COR-L47 (cell line): ENCODE measurements around the gene RHD.
A peak's percentile ranks its signal among the peaks of the same experiment; 100 is the strongest.
"Not testable (repeated sequence)": the region's sequence is repeated elsewhere in the genome, so short reads cannot be mapped to it uniquely, and the experiment has no call there.

Source experiments
- DNase-seq: peaks from one replicate; lab custom pipeline; 2025; lab: John Stamatoyannopoulos, UW

The RHD gene

DNA sequence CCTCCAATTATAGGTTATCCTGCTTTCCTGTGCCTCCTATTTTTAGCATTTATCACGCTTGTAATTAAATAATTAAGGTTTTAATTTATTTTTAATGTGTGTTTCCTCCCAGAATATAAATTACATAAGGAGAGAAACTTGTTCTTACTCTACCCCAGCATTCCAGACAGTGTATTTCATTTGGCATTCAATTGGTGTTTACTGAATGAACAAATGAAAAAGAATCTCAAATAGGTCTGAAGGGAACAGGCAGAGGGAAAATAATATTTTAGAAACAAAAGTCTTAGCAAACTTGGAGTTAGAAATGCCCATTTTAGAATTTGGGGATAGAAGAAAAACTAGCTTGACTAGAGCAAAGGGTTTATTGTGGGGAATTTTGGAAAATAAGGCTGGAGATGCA is 15.1 kb upstream of the RHD start:
- DNase-seq: no peak

DNA sequence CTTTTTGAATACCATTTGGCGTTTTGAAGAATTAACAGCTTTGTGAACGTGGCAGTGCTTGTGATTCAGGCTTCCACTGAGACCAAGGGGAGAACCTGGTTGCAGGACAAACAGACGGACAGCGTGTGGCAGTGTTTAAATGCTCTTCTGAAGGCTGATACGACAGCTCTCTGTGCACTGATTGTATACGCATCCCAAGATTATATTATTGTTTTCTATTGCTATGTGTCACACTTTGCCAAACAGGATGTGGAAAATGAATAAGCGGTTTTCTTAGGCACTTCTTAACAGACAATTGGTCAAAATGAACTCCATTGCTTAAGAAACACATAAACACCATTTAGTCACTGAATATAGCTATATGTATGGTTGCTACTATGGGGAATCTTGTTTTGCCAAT is 12.5 kb upstream of the RHD start:
- DNase-seq: not testable (repeated sequence)

DNA sequence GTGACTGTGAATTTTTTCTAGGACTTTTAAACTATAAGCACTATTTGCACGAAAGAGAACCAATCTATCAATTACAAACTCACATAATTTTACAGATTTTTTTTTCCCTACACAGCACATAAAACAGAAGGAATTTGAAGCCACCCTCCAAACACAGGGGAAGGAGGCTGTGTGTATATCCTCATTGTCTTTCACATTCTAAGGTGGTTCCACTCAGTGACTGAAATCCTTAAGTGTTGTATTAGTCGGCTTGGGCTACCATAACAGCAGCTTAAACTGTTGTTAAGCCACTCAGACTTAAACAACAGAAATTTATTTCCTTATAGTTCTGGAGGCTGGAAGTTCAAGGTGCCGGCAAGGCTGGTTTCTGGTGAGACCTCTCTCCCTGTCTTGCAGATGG is 12.0 kb upstream of the RHD start:
- not testable (repeated sequence) for DNase-seq

DNA sequence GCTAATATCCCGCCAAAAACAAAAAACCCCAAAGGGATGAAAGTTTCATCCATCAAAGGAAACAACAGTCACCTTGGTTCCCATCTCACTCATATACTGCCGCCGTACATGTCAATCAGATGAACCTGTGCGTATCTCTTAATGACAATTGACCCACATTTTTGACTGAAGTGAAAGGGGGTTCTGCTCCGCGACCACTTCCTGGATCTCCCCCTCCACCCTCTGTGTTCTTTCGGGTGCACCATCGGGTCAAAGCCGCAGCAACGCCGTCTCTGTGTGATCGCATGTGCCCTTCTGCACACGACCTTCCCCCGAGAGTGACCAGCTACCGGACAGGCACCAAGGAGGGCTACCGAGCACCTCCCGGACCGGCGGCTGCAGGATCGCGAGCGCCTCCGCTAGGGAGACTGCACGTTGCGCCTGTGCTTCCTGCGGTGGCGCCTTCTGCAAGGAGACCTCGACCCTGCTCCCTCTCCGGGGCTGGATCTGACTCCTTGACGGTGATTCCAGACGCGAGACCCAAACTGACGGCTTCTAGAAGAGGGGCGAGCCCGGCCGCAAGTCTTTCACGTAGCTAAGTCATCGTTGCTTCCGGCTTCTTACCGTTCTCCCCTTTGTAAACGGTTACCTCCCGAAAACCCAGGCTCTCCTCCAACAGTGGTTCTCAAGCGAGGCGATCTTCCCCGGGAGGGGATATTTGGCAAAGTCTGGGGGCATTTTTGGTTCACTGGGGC is 5.6 kb upstream of the RHD start:
- not testable (repeated sequence) for DNase-seq

DNA sequence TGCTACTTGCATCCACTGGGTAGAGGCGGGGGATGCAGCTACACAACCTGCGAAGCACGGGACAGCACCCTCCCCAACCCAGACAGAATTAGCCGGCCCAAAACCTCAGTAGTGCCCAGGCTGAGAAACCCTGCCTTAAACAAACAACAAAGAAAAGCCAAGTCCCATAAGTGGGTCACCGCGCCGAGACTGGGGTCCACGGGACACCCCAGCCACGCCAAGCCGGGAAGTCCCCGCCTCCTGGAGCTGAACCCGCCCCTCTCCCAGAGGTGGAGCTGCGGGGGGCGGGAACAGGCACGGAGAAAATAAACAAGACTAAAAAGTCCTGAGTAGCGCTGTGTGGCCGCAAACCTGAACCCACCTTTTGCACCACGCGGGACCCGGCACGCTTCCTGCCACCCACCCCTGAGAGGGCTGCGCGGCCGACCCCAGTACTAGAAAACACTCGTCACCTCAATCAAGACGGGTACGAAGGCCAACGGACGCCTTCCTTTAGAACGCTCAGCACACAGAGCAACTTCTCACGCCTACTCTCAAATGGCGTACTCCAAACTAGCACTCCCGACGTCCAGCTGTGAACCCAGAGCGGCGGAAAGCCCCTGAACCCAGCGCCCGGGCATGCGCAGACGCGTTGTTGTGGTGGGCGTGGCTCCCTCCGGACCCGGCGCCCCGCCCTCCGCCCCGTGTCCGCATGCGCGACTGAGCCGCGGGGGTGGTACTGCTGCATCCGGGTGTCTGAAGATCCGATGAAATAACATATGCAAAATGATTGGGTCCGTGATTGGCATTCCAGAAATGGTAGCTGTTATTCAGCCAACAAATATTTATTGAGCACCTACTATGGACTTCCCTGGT is 4.8 kb upstream of the RHD start:
- DNase-seq: peak; percentile 24

DNA sequence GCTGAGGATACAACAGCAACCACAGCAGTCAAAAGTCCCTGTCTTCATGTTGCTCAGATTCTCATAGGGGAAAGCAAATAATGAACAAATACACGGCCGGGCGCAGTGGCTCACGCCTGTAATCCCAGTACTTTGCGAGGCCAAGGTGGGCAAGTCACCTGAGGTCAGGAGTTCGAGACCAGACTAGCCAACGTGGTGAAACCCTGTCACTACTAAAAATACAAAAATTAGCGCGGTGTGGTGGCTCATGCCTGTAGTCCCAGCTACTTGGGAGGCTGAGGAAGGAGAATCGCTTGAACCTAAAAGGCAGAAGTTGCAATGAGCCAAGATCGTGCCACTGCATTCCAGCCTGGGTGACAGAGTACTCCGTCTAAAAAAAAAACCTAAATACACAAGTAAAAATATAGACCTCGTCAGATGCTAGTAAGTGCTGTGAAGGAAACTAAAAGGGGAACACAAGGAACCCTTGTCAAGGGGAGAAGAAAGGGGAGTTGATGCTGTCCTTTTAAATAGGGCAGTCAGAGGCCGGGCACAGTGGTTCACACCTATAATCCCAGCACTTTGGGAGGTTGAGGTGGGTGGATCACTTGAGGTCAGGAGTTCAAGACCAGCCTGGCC is 4.1 kb upstream of the RHD start:
- DNase-seq: not testable (repeated sequence)

DNA sequence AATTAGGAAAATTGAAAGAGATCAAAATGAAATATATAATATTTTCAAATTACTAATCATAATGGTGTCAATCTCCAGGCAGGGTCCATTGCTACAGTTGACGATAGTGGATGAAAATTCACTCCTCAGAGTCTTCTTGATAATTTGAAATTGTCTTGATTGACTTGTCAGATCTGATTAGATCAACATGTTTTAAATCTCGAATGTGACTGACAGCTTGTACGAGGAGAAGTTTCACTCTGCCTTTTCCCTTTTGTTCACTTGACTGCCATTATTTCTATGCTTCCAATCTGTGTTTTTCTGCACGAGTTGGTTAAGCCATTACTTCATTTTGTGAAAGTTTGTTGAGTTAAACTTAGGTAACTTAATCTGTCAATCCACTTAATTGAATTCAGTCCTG is 3.3 kb downstream of the RHD start:
- DNase-seq: not testable (repeated sequence)

DNA sequence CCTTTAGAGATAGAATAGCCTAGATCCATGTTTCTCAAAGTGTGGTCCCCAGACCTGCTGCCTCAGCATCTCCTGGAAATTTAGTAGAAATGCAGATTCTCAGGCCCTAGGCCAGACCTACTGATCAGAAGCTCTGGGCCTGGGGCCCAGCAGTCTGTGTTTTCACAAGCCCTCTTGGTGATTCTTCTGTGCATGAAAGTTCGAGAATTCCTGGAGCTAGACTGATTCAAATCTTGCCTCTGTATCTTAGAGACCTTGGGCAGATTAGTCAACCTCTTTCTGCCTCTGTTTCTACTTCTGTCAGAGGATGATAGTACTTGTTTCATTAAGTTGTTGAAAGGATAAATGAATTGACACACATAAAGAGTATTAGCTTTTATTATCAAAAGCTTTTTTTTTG is 5.0 kb downstream of the RHD start:
- not testable (repeated sequence) for DNase-seq

DNA sequence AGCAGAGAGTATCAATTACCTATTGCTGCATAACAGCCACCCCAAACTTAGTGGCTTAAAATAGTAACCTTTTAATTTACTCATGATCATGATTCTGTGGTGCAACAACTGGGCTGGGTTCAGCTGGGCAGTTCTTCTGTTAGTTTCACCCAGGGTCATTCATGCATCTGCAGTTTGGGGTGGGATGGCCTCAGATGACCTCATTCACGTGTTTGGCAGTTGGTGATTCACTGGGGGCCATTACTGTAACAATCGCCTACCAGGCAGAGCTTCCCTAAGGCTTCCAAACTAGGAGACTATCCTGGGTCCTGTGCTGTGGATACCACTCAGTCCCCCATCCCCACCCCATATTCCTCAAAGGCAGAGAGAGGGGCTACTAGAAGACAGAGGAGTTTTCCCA is 6.0 kb downstream of the RHD start:
- not testable (repeated sequence) for DNase-seq

DNA sequence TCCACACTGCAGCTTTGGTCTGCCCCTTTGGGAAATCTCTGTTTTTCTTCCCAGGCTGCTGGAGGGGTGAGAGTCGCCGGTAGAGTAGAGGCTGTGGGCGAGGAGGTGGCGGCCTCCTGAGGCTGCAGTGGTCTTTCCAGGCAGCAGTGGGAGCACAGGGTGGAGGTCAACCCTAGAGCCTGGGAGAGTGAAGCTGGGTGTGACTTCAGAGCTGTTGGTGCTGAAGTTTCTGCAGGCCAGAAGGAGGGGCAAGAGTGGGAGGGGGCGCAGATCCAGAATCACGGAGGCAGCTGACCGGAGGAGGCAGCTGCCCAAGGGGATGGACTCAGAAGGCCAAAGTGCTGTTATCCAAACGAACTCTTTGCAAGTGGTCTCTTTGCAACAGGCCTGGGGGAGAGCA is 6.5 kb downstream of the RHD start:
- DNase-seq: not testable (repeated sequence)

DNA sequence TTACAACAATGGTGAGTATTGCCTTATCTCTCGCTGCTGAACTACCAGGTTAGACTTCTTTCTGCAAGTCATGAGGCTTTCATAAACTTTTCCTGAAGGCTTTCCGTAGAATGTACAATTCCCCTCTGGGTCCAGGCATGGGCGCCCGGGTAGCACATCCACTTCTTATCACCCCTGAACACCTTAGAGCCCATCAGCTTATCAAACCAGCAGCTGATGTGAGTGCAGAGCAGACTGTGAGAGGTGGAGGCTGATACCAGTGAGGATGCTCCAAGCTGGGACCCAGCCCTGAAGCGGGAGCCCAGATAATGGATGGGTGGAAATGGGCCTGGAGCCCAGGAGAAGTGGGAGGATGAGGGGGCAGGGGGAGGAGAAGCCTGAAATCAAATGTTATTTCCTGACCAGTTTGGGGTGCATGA is 7.4 kb downstream of the RHD start:
- not testable (repeated sequence) for DNase-seq

DNA sequence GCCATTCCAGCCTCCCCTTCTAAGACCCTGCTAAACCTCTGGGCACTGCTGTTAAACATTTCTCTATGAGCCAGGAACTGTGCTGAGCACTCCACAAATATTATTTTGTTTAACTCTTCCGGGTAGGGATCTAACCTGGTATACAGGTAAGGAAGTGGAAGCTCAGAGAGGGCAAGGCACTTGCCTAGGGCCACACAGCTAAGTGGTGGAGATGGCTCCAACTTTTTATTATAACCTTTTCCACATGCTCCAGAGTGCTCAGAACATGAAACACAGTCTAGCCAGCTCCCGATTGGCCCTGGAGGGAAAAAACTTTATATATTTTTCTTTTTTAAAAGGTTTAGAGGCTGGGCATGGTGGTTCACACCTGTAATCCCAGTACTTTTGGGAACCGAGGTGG is 13.6 kb downstream of the RHD start:
- not testable (repeated sequence) for DNase-seq

DNA sequence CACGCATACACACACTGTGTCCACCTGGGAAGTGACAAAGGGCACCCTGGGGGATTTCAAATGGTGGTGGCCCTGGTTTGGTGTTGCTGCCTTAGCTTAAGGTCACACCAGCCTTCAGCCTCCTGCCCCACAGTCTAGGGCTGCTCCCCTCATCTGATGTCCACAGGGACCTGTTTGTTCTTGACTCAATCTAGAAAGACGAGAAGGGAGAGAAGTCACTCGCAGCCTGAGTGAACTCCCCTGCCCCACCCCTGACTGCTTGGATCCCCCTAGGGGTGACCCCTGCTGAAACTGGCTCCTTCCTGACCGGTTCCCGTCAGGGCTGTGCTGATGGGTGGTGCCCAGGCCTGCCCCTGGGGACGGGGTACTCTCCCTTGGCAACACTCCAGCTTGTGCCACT is 14.9 kb downstream of the RHD start:
- not testable (repeated sequence) for DNase-seq

DNA sequence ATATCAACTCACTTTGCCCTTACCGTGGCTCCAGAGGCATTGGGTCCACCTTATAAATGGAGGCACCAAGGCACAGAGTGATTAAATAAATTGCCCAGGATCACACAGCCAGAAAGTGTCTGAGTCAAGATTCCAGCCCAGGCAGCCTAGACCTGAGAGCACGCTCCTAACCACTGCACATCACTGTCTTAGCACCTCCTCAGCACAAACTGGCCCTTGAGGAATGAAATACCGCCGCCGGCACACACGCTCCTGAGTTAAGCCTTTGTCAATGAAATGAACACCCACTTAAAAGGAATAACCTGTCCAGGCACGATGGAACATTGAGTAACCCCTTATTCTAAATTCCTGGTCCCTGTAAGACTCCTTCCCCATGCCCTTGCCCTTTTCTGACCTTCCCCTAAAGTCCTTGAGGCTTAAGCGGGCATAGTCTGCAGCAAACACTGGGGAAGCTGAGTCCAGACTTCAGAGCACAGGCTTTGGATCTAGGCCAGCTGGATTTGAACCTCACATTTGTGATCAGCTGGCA is 16.3 kb downstream of the RHD start:
- DNase-seq: not testable (repeated sequence)

DNA sequence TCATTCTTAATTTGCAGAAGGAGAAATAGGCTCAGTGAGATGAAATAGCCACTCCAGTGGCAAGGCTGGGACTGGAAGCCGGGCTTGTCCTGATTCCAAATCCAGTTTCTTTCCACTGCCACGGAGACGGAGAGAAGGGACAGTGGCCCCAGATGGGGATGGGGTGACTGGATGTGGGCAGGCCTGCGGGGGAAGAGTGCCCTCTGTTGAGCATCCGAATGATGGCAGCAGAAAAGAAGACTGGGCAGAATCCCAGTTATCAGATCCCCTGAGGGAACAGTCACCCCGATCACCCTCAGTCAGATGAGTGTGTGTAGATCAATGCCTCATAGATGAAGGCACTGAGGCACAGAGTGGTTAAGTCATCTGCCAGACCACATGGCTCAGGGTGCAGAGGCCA is 17.7 kb downstream of the RHD start:
- not testable (repeated sequence) for DNase-seq

DNA sequence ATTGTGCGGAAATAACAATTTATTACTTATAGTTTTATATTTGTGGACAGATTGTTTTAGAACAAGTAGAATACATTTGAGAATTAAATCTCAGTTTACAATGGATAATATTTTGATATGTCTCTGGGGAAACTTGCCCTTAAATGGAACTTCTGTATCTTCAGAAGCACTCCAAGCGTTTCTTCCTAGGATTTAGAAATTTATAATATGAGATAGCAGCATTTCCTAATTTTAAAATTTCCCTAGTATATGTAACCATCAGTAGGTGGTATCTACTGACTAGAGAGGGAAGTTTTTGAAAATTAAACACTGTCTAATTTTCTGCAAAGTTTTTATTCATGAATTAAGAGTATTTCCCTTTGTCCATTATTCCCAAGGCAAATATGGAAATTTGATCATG is 21.1 kb downstream of the RHD start:
- DNase-seq: not testable (repeated sequence)

DNA sequence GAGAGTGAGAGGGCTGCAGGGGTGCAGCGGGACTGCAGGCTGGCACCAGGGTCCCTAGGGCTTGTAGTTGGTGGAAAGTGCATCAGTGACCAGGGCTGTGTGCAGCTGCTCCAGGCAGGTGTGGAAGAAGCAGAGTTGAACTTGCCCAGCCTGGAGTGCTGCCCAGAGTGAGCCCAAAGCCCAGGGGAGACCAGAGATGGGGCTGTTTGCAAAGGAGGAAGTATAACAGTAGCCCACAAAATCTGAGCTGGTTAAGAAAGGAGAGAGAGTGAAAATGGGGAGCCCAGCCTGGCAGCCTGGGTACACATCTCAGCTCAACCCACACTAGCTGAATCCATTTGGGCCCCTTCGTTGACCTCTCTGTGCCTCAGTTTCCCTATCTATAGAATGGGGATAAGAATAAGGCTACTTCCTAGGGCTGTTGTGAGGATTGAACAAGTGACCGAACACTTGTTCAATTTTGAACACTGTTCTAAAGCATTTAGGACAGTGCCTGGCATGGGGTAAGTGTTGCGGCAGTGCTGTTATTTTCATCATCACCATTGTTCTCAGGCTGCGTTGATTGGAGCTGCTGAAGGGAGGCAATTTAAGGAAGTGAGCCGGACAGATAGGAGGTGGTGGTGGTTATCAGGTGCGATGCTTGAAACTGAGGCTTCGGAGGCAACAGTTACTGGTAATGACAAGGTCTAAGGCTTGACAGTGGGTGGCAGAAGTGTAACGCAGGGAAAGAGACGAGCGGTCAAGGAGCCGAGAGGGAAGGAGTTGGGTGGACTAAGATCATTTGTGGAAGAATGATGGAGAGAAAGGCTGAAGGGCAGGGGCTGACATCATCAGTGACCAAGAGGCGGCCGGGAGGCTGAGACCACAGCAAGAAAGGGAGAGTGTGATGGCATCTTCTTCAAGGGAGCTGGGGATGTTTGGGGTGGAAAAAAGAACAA is 22.8 kb downstream of the RHD start:
- DNase-seq: not testable (repeated sequence)

DNA sequence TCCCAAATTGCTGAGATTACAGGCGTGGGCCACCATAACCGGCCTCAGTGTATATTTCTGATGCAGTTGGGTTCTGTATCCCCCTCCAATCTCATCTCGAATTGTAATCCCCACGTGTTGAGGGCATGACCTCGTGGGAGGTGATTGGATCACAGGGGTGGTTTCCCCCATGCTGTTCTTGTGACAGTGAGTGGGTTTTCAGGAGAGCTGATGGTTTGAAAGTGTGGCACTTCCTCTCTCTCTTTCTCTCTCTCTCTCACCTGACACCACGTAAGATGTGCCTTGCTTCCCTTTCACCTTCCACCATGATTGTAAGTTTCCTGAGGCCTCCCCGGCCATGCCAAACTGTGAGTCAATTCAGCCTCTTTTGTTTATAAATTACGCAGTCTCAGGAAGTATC is 24.2 kb downstream of the RHD start:
- not testable (repeated sequence) for DNase-seq

DNA sequence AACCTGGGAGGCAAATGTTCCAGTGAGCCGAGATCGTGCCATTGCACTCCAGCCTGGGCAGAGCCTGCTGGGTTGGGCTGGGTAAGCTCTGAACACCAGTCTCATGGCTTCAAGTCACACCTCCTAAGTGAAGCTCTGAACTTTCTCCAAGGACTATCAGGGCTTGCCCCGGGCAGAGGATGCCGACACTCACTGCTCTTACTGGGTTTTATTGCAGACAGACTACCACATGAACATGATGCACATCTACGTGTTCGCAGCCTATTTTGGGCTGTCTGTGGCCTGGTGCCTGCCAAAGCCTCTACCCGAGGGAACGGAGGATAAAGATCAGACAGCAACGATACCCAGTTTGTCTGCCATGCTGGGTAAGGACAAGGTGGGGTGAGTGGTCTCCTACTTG is 28.4 kb downstream of the RHD start:
- not testable (repeated sequence) for DNase-seq

DNA sequence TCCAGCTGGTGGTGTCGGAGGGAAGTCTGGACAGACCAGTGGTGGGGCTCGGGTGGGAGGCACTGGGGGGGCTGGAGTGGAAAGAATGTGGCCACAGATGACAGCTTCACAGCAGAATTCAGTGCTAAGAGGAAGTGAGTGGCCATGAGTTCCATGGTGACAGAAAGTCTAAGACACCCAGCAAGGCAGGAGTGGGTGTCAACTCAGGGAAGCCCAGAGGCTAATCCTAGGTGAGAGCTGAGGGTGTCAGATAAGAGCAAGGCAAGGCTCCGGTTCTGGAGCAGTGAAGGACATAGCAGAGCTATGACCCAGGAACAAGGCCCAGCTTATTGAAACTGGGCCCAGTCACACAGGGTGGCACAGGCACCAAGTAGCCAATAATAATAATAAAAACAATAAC is 30.0 kb downstream of the RHD start:
- DNase-seq: not testable (repeated sequence)

DNA sequence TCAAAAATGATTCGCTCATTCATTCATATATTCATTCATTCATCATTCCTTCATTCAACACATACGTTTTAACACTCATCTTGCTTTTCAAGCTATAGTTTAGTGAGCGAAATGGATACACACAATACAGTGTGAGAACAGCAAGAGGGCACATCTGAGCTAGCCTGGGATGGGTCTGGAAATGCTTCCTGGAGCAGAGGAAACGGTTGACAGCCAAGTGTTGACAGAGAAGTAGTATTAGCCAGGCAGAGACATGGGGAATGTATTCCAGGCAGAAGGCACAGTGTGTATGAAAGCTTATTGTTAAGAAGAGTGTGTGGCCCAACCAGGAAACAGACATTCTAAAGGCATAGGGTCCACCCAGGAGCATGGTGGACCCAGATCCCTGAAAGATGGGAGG is 32.6 kb downstream of the RHD start:
- DNase-seq: not testable (repeated sequence)
